Sigmoid colon (tissue), 4 donors: ENCODE measurements around the gene SMTNL2.

Source experiments
- EP300 ChIP-seq, 4 donors: sonication (generic); formaldehyde crosslinking; IDR thresholded peaks; one replicate each; pipeline ENCODE4 v1.6.1; 2017; ENCODE audit warnings: antibody characterized with exemption in 4 of 4
- POLR2A ChIP-seq, 2 donors: fragments of 450-650 bp; IDR thresholded peaks; one replicate each; pipeline ENCODE4 v1.6.1; 2016; ENCODE audit warnings: antibody characterized with exemption in 2 of 2, mild to moderate bottlenecking in 2 of 2, moderate library complexity in 2 of 2
- POLR2AphosphoS5 ChIP-seq, 4 donors: sonication (generic); formaldehyde crosslinking; IDR thresholded peaks; one replicate each; pipeline ENCODE4 v1.6.1; 2017; ENCODE audit warnings: antibody characterized with exemption in 4 of 4
- TF ChIP-seq, protein P1 (sequence below), 4 experiments: fragments of 450-650 bp in 3 of 4; fragments of 200-600 bp in 1 of 4; IDR thresholded peaks; one replicate each; pipeline ENCODE4 v1.5.1; 2016 to 2019; ENCODE audit warnings: antibody characterized with exemption in 4 of 4, mild to moderate bottlenecking in 3 of 4, moderate library complexity in 2 of 4

- TF ChIP-seq, protein P1, sequence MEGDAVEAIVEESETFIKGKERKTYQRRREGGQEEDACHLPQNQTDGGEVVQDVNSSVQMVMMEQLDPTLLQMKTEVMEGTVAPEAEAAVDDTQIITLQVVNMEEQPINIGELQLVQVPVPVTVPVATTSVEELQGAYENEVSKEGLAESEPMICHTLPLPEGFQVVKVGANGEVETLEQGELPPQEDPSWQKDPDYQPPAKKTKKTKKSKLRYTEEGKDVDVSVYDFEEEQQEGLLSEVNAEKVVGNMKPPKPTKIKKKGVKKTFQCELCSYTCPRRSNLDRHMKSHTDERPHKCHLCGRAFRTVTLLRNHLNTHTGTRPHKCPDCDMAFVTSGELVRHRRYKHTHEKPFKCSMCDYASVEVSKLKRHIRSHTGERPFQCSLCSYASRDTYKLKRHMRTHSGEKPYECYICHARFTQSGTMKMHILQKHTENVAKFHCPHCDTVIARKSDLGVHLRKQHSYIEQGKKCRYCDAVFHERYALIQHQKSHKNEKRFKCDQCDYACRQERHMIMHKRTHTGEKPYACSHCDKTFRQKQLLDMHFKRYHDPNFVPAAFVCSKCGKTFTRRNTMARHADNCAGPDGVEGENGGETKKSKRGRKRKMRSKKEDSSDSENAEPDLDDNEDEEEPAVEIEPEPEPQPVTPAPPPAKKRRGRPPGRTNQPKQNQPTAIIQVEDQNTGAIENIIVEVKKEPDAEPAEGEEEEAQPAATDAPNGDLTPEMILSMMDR (IDR thresholded peaks at IDR 0.05) = no peak
- TF ChIP-seq POLR2AphosphoS5 (IDR thresholded peaks at IDR 0.05) (no peak), POLR2A (IDR thresholded peaks at IDR 0.05) (no peak), EP300 (IDR thresholded peaks at IDR 0.05) (no peak)
Measured at GRCh38 chr17:4534928-4535666, 49.2 kb upstream of the SMTNL2 start.
